K562 (cell line): ENCODE results near the gene MAPK8IP1. TPM values are rescaled to one million over a fixed set of nuclear protein-coding genes. Genes with fewer than 3 reads are reported as not detected.
A peak's percentile ranks its signal among the peaks of the same experiment; 100 is the strongest.

ENCODE experiments used
- CHD1 ChIP-seq: fragments of 200-600 bp; sonication (generic); IDR thresholded peaks from one replicate; pipeline ENCODE4 v1.6.1; 2012; ENCODE audit warnings: mild to moderate bottlenecking, moderate library complexity, low read length, inconsistent platforms
- CHD2 ChIP-seq: IDR thresholded peaks from 2 replicates; pipeline ENCODE4 v1.6.1; 2011; ENCODE audit warnings: low read depth, low read length
- ETV6 ChIP-seq, 3 experiments: fragments of 150-350 bp in 1 of 3; sonication (generic) in 1 of 3; formaldehyde crosslinking in 1 of 3; IDR thresholded peaks; 2 replicates each; pipeline versions ENCODE4 v1.6.1 to v1.8.0; 2014 to 2022; ENCODE audit warnings: borderline replicate concordance in 2 of 3, low read depth in 2 of 3, antibody characterized with exemption in 1 of 3, low read length in 1 of 3, mild to moderate bottlenecking in 1 of 3, missing genetic modification reagents in 1 of 3
- FOXJ3 ChIP-seq: sonication (generic); formaldehyde crosslinking; IDR thresholded peaks from 2 replicates; pipeline ENCODE4 v1.4.0; 2020; ENCODE audit warnings: mild to moderate bottlenecking, missing genetic modification reagents
- JUN ChIP-seq, 2 experiments: sonication (generic) in 1 of 2; formaldehyde crosslinking in 1 of 2; IDR thresholded peaks; 2 replicates each; pipeline versions ENCODE4 v1.6.1 to v1.8.0; 2012 to 2022; ENCODE audit warnings: borderline replicate concordance in 2 of 2, mild to moderate bottlenecking in 2 of 2, improper control_type of control experiment in 1 of 2, low read depth in 1 of 2, low read length in 1 of 2, missing genetic modification reagents in 1 of 2
- NFE2 ChIP-seq: IDR thresholded peaks from 2 replicates; pipeline ENCODE4 v1.6.1; 2014; ENCODE audit warnings: antibody characterized with exemption, low read depth
- NFXL1 ChIP-seq: fragments of 450-650 bp; formaldehyde crosslinking; IDR thresholded peaks from 2 replicates; pipeline ENCODE4 v1.4.0; 2021; ENCODE audit warnings: mild to moderate bottlenecking
- RBM17 ChIP-seq: fragments of 200-400 bp; formaldehyde crosslinking; IDR thresholded peaks from 2 replicates; pipeline ENCODE4 v1.6.1; 2017; ENCODE audit warnings: low read depth, mild to moderate bottlenecking, low read length, borderline replicate concordance
- SRSF3 ChIP-seq: fragments of 200-400 bp; formaldehyde crosslinking; IDR thresholded peaks from 2 replicates; pipeline ENCODE4 v1.6.1; 2016; ENCODE audit warnings: mild to moderate bottlenecking, low read length, moderate library complexity; ENCODE audit not compliant: insufficient read depth
- SRSF9 ChIP-seq: fragments of 200-400 bp; formaldehyde crosslinking; IDR thresholded peaks from 2 replicates; pipeline ENCODE4 v1.6.1; 2017; ENCODE audit warnings: low read depth, low read length, borderline replicate concordance
- TARDBP ChIP-seq: fragments of 450-650 bp; IDR thresholded peaks from 2 replicates; pipeline ENCODE4 v1.6.1; 2016
- THRAP3 ChIP-seq: fragments of 450-650 bp; IDR thresholded peaks from 2 replicates; pipeline ENCODE4 v1.6.1; 2016; ENCODE audit warnings: mild to moderate bottlenecking, inconsistent platforms, borderline replicate concordance
- ZNF121 ChIP-seq: sonication (generic); formaldehyde crosslinking; conservative IDR thresholded peaks from 2 replicates; pipeline ENCODE4 v1.8.0; 2022; ENCODE audit warnings: missing genetic modification reagents
- ZNF232 ChIP-seq: sonication (generic); formaldehyde crosslinking; IDR thresholded peaks from 2 replicates; pipeline ENCODE4 v1.8.0; 2022; ENCODE audit warnings: mild to moderate bottlenecking, missing genetic modification reagents
- ZNF3 ChIP-seq: fragments of 250-450 bp; sonication (Bioruptor Pico); IDR thresholded peaks from 2 replicates; pipeline ENCODE4 v1.5.0; 2021; ENCODE audit warnings: mild to moderate bottlenecking, moderate library complexity
- polyA plus RNA-seq, 8 experiments: library from polyadenylated mRNA; depleted of rRNA in 4 of 8; stranded (reverse) in 5 of 8; unstranded in 3 of 8; fragments of >200 nt; fragmentation: Nextera tagmentation in 2 of 8; fragmentation: Illumina TruSeq in 1 of 8; extraction: Ambion mirVana in 2 of 8; extraction: Trizol in 1 of 8; gene quantifications; 2 replicates each; pipeline versions ENCODE4 v1.2.1 to v1.2.3, GENCODE V29; 2011 to 2014; ENCODE audit warnings: inconsistent platforms in 1 of 8, missing spikeins in 1 of 8
- total RNA-seq, 7 experiments: library from RNA; depleted of rRNA in 6 of 7; stranded (reverse); fragments of >200 nt in 6 of 7; fragmentation: Illumina TruSeq in 2 of 7; extraction: Trizol in 2 of 7; gene quantifications; 2 replicates each; pipeline versions ENCODE4 v1.2.1 to v1.2.3, GENCODE V29; 2011 to 2021; ENCODE audit warnings: low replicate concordance in 1 of 7
- TF ChIP-seq, protein P1 (sequence below): fragments of 250-450 bp; sonication (Bioruptor Pico); IDR thresholded peaks from 2 replicates; pipeline ENCODE4 v1.5.0; 2021; ENCODE audit warnings: mild to moderate bottlenecking, borderline replicate concordance
- TF ChIP-seq, protein P2 (sequence below): fragments of 250-450 bp; sonication (Bioruptor Pico); IDR thresholded peaks from 2 replicates; pipeline ENCODE4 v1.8.0; 2022; ENCODE audit warnings: inconsistent platforms, mild to moderate bottlenecking, moderate library complexity, borderline replicate concordance
- TF ChIP-seq, protein P3 (sequence below), 2 experiments: fragments of 450-650 bp; IDR thresholded peaks; 2 replicates each; pipeline ENCODE4 v1.6.1; 2018; ENCODE audit warnings: mild to moderate bottlenecking in 2 of 2, low read depth in 1 of 2; ENCODE audit not compliant: partially characterized antibody in 2 of 2

The MAPK8IP1 gene
- total and polyA plus RNA-seq, 9 of the 15 experiments (the other 6 are each of a cell fraction or from before 2014, with no cell fraction given), result 0.13 to 6.9 (median 2.5) TPM

DNA sequence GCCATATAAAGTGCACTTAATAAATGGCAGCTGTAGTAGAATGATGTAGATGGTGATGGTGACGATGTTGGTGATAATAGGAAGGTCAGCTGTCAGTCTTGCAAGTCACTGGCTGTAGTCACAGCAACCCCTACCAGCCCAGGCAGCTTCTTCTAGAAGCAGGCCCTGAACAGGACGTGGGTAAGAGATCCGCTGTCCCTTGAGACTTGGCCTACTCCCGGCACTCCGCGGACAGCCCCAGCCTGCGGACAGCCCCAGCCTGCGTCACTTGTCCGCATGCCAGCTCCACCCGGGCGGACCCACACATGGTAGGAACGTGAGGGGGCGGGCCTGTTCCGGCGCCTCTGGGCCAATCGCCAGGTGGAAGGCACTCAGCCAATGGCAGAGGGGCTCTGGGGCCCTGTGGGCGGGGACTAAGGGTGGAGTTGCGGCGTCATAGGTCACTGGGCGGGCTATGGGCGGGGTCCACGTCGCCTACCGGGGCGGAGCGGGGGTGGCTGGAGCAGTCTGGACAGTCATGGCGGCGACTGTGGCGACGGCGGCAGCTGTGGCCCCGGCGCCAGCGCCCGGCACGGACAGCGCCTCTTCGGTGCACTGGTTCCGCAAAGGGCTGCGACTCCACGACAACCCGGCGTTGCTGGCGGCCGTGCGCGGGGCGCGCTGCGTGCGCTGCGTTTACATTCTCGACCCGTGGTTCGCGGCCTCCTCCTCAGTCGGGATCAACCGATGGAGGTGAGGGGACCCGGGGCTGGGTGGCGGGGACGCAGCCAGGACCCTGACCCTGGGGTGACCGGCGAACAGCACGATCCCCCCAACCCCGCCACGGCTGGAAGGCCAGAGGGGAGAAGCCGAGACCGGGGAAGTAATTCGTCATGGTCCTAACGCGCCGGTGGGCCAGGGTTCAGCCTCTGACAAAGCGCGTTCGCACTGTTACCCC is 38.2 kb upstream of the MAPK8IP1 start, which contains the start of gene CRY2 (continued):
- TF ChIP-seq, protein P1, sequence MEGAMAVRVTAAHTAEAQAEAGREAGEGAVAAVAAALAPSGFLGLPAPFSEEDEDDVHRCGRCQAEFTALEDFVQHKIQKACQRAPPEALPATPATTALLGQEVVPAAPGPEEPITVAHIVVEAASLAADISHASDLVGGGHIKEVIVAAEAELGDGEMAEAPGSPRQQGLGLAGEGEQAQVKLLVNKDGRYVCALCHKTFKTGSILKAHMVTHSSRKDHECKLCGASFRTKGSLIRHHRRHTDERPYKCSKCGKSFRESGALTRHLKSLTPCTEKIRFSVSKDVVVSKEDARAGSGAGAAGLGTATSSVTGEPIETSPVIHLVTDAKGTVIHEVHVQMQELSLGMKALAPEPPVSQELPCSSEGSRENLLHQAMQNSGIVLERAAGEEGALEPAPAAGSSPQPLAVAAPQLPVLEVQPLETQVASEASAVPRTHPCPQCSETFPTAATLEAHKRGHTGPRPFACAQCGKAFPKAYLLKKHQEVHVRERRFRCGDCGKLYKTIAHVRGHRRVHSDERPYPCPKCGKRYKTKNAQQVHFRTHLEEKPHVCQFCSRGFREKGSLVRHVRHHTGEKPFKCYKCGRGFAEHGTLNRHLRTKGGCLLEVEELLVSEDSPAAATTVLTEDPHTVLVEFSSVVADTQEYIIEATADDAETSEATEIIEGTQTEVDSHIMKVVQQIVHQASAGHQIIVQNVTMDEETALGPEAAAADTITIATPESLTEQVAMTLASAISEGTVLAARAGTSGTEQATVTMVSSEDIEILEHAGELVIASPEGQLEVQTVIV (CRISPR knock-in tag), result no peak
- TF ChIP-seq SRSF3 (no peak), CHD2 (peak; percentile 9; the same call in 1 of the 2 replicates), NFXL1 (CRISPR knock-in tag) (no peak), THRAP3 (no peak), ETV6 (IDR thresholded peaks at IDR 0.05; ENCODE audit: borderline replicate concordance in 1 of 2, low read depth in 2 of 2, low read length in 1 of 2) (no peak), ETV6 (CRISPR knock-in tag; IDR thresholded peaks at IDR 0.05; ENCODE audit: borderline replicate concordance) (peak; percentile 83; the same call in 1 of the 2 replicates), SRSF9 (no peak), ZNF232 (CRISPR knock-in tag) (peak; percentile 86; the same call in 1 of the 2 replicates), ZNF121 (CRISPR knock-in tag) (no peak), RBM17 (no peak), ZNF3 (no peak), TARDBP (no peak), JUN (IDR thresholded peaks at IDR 0.05; ENCODE audit: borderline replicate concordance, low read depth, low read length) (0 out of 2 replicates have a peak, but pooled peaks have one; percentile 51), JUN (CRISPR knock-in tag; IDR thresholded peaks at IDR 0.05; ENCODE audit: borderline replicate concordance) (peak; percentile 95; the same call in 1 of the 2 replicates), NFE2 (peak; percentile 45), FOXJ3 (CRISPR knock-in tag) (no peak), CHD1 (peak; percentile 86)
- TF ChIP-seq, protein P2, sequence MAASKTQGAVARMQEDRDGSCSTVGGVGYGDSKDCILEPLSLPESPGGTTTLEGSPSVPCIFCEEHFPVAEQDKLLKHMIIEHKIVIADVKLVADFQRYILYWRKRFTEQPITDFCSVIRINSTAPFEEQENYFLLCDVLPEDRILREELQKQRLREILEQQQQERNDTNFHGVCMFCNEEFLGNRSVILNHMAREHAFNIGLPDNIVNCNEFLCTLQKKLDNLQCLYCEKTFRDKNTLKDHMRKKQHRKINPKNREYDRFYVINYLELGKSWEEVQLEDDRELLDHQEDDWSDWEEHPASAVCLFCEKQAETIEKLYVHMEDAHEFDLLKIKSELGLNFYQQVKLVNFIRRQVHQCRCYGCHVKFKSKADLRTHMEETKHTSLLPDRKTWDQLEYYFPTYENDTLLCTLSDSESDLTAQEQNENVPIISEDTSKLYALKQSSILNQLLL (CRISPR knock-in tag), result no peak
- TF ChIP-seq, protein P3, sequence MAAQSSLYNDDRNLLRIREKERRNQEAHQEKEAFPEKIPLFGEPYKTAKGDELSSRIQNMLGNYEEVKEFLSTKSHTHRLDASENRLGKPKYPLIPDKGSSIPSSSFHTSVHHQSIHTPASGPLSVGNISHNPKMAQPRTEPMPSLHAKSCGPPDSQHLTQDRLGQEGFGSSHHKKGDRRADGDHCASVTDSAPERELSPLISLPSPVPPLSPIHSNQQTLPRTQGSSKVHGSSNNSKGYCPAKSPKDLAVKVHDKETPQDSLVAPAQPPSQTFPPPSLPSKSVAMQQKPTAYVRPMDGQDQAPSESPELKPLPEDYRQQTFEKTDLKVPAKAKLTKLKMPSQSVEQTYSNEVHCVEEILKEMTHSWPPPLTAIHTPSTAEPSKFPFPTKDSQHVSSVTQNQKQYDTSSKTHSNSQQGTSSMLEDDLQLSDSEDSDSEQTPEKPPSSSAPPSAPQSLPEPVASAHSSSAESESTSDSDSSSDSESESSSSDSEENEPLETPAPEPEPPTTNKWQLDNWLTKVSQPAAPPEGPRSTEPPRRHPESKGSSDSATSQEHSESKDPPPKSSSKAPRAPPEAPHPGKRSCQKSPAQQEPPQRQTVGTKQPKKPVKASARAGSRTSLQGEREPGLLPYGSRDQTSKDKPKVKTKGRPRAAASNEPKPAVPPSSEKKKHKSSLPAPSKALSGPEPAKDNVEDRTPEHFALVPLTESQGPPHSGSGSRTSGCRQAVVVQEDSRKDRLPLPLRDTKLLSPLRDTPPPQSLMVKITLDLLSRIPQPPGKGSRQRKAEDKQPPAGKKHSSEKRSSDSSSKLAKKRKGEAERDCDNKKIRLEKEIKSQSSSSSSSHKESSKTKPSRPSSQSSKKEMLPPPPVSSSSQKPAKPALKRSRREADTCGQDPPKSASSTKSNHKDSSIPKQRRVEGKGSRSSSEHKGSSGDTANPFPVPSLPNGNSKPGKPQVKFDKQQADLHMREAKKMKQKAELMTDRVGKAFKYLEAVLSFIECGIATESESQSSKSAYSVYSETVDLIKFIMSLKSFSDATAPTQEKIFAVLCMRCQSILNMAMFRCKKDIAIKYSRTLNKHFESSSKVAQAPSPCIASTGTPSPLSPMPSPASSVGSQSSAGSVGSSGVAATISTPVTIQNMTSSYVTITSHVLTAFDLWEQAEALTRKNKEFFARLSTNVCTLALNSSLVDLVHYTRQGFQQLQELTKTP (IDR thresholded peaks at IDR 0.05; ENCODE audit: low read depth in 1 of 2, partially characterized antibody in 2 of 2), result no peak
